ENCODE results near the gene RBM47. TPM values are rescaled to one million over a fixed set of nuclear protein-coding genes. Genes with fewer than 3 reads are reported as not detected.

RBM47 gene
- total and polyA plus RNA-seq, 2 of the 4 experiments (the other 2 are of a cell fraction) = 0.44 to 1.1 TPM

DNA sequence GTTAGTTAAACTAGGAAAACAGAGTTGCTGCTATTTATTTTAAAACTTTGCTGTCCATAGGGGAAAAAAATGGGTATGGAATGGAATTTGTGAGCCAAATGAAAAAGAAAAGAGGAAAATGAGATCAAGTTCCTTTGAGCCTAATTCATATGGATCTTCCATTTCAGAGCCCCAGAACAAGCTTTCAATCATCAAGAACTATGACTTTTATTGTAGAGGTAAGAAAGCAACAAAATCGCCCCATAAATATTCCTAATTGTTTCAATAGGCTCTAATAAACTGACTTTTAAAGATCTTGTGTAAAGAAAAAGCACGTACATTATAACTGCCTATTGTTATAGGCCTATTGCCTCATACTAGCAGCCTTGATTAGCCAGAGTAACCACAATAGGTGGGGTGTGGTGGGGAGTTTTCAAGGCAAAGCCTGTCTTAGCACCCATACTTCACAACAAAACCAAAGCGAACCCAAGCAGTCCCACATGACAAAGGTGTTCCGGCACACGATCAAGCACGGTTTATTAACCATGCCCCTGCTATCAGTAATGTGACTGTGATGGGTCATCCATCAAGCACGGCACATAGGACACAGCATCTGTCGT lies 44.4 kb downstream of the RBM47 start:
- Histone ChIP-seq H2BK120ac (ENCODE audit: low read depth, low read length) (no peak overlapping the region), H3K23ac (ENCODE audit: low read depth, low read length) (no peak overlapping the region), H3K4me3 (ENCODE audit: insufficient read depth, low read depth, low read length) (no peak overlapping the region), H4K91ac (ENCODE audit: insufficient read depth, low read depth, low read length) (no peak overlapping the region), H2BK5ac (ENCODE audit: low read depth, low read length, poor library complexity, severe bottlenecking) (no peak overlapping the region), H3K4me2 (ENCODE audit: low read depth, low read length) (no peak overlapping the region), H2BK20ac (ENCODE audit: low read depth, low read length) (no peak overlapping the region), H3K9ac (ENCODE audit: low read depth, low read length) (no peak overlapping the region), H3K4me1 (ENCODE audit: control insufficient read depth, insufficient read depth, low read length) (peaks cover 12% of the 10 kb centered on the region), H3K9me1 (ENCODE audit: insufficient read depth, low read length) (peaks cover 16% of the 10 kb centered on the region), H4K8ac (ENCODE audit: low read depth in 2 of 2, low read length in 2 of 2) (no peak overlapping the region), H3K36me3 (ENCODE audit: control insufficient read depth, insufficient read depth, low read length) (no peaks in the 10 kb centered on the region), H2AK5ac (ENCODE audit: low read depth, low read length) (peak overlapping the region; percentile 72), H3K4ac (ENCODE audit: low read depth, low read length) (0 out of 2 replicates have a peak overlapping the region, but pooled peaks have one; percentile 29), H3K18ac (ENCODE audit: low read depth, low read length) (no peak overlapping the region), H3K14ac (replicated peaks; ENCODE audit: low read depth, low read length) (0 out of 2 replicates have a peak overlapping the region, but pooled peaks have one; percentile 48), H2AFZ (replicated peaks; ENCODE audit: low read length, poor library complexity) (no peak overlapping the region), H3K9me3 (ENCODE audit: control insufficient read depth, insufficient read depth, low read length) (no peaks in the 10 kb centered on the region), H3K27me3 (ENCODE audit: control insufficient read depth, insufficient read depth, low read length) (no peaks in the 10 kb centered on the region), H4K5ac (ENCODE audit: low read depth, low read length) (no peak overlapping the region), H3K56ac (ENCODE audit: extremely low read depth, insufficient read depth, low read length) (no peak overlapping the region), H4K20me1 (ENCODE audit: insufficient read depth, low read length) (no peaks in the 10 kb centered on the region), H2BK15ac (ENCODE audit: low read depth, low read length) (no peak overlapping the region), H3K79me1 (ENCODE audit: low read depth in 1 of 2, low read length in 2 of 2) (no peaks in the 10 kb centered on the region), H2AK9ac (replicated peaks; ENCODE audit: low read depth, low read length, poor library complexity) (no peak overlapping the region), H3K27ac (ENCODE audit: insufficient read depth, low read length) (no peak overlapping the region)
- dilution Hi-C loops (cut with HindIII; ENCODE audit: low sequenced_read_pairs, unreplicated experiment) = no loop called here
- intact Hi-C loops (cut with micrococcal nuclease) = no loop called here
- no peak for TF ChIP-seq POLR2A (IDR thresholded peaks at IDR 0.05; ENCODE audit: low read depth, low read length)
- no peak for TF ChIP-seq CEBPB (IDR thresholded peaks at IDR 0.05; ENCODE audit: low read depth, low read length)
- TF ChIP-seq, protein P1, sequence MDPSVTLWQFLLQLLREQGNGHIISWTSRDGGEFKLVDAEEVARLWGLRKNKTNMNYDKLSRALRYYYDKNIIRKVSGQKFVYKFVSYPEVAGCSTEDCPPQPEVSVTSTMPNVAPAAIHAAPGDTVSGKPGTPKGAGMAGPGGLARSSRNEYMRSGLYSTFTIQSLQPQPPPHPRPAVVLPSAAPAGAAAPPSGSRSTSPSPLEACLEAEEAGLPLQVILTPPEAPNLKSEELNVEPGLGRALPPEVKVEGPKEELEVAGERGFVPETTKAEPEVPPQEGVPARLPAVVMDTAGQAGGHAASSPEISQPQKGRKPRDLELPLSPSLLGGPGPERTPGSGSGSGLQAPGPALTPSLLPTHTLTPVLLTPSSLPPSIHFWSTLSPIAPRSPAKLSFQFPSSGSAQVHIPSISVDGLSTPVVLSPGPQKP (IDR thresholded peaks at IDR 0.05; ENCODE audit: borderline replicate concordance, low read depth, low read length) = no peak
- TF ChIP-seq RCOR1 (IDR thresholded peaks at IDR 0.05; ENCODE audit: insufficient replicate concordance, low read length) = no peak
- TF ChIP-seq FOS (IDR thresholded peaks at IDR 0.05; ENCODE audit: low read depth, low read length) = no peak
- TF ChIP-seq MAZ (IDR thresholded peaks at IDR 0.05; ENCODE audit: borderline replicate concordance, low read depth, low read length) = no peak
- no peak for TF ChIP-seq NFE2L2 (IDR thresholded peaks at IDR 0.05; ENCODE audit: low read depth, low read length)
- TF ChIP-seq SMC3 (IDR thresholded peaks at IDR 0.05; ENCODE audit: low read depth, low read length) = no peak
- TF ChIP-seq RAD21 (IDR thresholded peaks at IDR 0.05; ENCODE audit: low read length) = no peak
- no peak for TF ChIP-seq RFX5 (IDR thresholded peaks at IDR 0.05; ENCODE audit: low read depth, low read length)
- TF ChIP-seq, protein P2, sequence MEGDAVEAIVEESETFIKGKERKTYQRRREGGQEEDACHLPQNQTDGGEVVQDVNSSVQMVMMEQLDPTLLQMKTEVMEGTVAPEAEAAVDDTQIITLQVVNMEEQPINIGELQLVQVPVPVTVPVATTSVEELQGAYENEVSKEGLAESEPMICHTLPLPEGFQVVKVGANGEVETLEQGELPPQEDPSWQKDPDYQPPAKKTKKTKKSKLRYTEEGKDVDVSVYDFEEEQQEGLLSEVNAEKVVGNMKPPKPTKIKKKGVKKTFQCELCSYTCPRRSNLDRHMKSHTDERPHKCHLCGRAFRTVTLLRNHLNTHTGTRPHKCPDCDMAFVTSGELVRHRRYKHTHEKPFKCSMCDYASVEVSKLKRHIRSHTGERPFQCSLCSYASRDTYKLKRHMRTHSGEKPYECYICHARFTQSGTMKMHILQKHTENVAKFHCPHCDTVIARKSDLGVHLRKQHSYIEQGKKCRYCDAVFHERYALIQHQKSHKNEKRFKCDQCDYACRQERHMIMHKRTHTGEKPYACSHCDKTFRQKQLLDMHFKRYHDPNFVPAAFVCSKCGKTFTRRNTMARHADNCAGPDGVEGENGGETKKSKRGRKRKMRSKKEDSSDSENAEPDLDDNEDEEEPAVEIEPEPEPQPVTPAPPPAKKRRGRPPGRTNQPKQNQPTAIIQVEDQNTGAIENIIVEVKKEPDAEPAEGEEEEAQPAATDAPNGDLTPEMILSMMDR (conservative IDR thresholded peaks at IDR 0.05; ENCODE audit: low read depth, low read length) = no peak
- TF ChIP-seq BHLHE40 (IDR thresholded peaks at IDR 0.05; ENCODE audit: low read depth, low read length) = no peak
- no peak for TF ChIP-seq MAFK (IDR thresholded peaks at IDR 0.05; ENCODE audit: low read depth, low read length)
- CTCF ChIA-PET = no interaction called here
- in situ Hi-C loops (cut with MboI; ENCODE audit: low sequenced_read_pairs) = no loop called here
- DNase-seq (no peak), ATAC-seq (ENCODE audit: low read depth) (no peak)
- POLR2A ChIA-PET (ENCODE audit: unreplicated experiment) = no interaction called here
- BruUV-seq (replicated peaks) = no TSS peak
- WGBS, 2 experiments (ENCODE audit: extremely low coverage in 2 of 2, insufficient read length in 1 of 2) = no CpG with 5 or more reads among the region's 8 CpGs
